Activated CD8-positive, alpha-beta memory T cell treated with anti-CD3 and anti-CD28 coated beads for 4 hours (primary cell): ENCODE results near the gene INPP5J.
"Not testable (repeated sequence)": the region's sequence is repeated elsewhere in the genome, so short reads cannot be mapped to it uniquely, and the experiment has no call there.

Experiments used
- DNase-seq, 2 donors: peaks; one replicate each; pipeline ENCODE4 v3.0.0-alpha.2; 2020; ENCODE audit warnings: low read depth in 2 of 2

Gene INPP5J

DNA sequence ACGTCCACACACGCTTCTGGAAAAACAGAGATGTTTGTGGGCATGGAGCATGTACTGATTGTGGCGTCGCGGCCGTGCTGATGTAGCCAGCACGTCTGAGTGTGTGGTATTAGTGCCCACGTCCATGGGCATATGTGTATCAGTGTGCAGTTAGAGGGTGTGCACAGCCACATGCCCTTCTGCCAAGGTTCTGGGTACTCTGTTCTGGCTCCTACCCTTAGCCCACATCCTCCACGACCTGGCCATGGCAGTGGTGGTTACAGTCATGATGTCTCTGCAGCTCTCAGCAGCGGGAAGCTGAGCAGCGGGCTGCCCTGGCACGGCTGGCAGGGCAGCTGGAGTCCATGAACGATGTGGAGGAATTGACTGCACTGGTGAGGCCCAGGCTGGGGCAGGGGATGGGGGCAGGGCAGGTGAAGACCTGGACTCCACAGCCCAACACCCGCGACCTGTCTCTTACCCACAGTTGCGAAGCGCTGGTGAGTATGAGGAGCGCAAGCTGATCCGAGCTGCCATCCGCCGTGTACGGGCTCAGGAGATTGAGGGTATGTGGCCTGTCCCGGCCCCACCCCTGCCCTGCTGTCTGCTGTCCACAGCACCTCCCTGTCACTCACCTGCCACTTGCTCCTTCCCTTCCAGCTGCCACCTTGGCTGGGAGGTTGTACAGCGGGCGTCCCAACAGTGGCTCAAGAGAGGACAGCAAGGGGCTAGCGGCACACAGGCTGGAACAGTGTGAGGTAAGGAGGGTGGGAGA lies 34.4 kb upstream of the INPP5J start:
- DNase-seq, result no peak

DNA sequence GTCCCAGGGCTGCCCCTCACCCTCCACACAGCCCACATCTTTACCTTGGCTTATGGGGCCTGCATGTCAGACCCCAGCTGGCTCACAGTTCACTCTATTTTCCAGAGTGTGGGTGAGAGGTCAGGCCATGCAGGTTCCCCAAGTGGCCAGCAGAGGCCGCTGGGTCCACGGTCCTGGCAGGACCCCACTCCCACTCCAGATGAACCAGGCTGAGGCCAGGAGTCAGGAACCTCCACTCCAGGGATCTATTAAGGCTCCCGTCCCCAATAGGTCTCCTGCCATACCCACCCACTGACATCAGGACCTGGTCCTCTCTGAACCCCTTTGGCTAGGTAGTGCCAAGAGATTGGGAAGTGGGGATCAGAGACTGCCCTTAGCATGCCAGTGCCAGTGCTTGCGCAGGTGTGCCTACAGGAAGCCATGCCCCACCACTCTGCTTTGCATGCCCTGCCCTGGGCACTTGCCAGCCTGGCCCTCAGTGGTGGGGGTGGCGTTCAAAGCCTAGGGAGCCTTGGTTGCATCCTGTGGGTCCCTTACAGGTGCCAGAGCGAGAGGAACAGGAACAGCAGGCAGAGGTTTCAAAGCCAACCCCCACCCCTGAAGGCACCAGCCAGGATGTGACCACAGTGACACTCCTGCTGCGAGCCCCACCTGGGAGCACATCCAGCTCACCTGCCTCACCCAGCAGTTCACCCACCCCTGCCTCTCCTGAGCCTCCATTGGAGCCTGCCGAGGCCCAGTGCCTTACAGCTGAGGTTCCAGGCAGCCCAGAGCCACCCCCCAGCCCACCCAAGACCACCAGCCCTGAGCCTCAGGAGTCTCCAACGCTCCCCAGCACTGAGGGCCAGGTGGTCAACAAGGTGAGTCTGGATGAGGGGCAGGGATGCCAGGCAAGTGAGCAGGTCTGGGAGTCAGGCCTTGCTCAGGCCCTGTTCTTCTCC lies 33.3 kb upstream of the INPP5J start:
- DNase-seq, result no peak

DNA sequence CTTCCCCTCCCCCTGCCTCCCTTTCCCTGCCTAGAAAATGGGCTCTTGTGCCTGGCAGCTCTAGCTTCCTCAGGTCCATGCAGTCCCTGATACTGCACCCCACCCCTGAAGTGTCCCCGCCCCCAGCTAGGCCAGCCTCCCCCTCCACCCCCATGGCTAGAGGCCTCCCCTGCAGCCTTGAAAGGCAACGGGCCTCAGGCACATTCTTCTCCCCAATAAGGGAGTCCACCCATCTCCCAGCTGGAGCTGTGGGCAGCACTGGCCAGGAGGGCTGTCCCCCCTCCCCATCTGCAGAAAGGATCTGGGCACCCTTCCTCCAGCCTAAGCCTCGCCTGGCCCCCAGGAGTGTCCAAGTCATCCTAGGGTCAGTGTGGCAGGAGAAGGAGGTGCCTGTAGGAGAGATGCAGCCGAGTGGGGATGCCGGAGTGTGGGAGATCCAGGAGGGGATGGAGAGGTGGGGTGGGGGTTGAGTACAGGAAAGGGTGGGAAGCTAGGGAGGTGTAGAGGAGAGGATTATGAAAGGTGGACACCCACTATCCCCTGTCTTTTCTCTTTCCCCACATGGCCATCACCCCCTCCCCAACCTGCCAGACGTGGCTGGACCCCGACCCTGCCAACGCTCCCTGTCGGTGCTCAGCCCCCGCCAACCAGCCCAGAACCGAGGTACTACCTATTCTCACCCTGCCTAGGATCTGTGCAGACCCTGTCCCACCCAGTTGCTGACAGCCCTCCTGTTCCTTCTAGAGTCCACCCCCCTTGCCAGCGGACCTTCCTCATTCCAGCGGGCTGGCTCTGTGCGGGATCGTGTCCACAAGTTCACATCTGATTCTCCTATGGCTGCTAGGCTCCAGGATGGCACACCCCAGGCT lies 32.3 kb upstream of the INPP5J start:
- no peak for DNase-seq

DNA sequence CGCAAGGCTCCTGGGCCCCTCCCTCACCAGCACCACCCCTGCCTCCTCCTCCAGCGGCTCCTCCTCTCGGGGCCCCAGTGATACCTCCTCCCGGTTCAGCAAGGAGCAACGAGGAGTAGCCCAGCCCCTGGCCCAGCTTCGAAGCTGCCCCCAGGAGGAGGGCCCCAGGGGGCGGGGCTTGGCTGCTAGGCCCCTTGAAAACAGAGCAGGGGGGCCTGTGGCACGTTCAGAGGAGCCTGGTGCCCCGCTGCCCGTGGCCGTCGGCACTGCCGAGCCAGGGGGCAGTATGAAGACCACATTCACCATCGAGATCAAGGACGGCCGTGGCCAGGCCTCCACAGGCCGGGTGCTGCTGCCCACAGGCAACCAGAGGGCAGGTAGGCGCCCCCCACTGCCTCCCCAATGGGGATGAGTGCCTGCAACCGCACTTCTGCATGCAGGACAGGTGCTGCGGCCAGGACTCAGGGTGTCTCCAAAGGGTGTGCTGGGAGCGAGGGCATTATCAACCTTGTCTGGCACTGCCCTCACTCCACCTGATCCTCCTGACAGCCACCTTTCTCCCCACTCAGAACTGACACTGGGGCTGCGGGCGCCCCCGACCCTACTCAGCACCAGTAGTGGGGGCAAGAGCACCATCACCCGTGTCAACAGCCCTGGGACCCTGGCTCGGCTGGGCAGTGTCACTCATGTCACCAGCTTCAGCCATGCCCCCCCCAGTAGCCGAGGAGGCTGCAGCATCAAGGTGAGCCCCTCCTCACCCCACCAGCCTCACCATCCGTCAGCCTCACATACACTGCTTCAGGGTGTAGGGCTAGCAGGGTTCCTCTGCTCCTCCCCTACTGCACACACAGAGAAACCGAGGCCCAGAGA lies 31.4 kb upstream of the INPP5J start:
- no peak for DNase-seq

DNA sequence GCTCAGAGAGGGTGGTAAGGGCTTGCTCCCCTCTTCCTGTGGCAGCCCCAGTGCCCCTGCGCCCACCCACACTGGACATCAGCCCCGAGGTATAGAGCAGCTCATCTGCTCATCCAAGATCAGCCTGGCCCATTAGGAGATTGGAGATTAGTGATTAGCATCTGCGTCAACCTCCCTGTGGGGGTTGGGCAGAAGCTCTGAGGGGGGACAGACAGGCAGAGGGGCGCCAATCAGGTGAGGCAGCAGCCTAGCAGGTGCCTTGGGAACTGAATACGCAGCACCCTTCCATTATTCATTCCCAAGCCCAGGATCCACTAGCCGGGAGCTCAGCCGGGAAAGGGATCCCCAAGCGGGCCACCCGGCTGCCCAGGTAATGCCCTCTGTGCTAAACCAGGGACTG lies 30.6 kb upstream of the INPP5J start:
- no peak for DNase-seq

DNA sequence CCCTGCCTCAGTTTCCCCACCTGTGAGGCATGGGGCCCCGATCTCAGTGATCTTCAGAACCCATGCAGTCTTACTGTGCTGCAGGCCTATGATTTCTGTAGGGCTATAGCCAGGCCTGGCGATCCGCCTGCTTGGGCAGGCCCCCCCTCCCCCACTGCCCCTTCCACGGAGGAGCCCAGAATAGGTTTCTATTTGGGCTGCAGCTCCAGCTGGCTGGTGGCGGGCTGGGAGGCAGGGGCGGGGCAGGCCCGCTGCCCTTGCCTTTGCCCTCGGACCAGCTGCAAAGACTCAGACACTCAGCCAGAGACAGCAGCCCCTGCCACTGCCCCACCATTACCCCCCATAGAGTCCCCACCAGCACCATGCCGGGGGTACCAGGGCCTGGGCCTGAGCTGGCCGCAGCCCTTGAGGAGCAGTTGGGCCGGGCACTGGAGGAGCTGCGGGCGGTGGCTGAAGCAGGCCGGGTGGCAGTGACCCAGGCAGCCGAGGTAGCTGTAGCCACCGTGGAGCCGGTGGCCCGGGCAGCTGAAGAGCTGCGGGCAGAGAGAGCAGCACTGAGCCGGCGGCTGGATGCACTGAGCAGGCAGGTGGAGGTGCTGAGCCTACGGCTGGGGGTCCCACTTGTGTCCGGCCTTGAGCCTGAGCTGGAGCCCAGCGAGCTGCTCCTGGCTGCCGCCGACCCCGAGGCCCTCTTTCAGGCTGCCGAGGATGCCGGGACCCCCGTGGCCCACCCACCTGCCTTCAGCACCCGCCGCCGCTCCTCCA lies 29.5 kb upstream of the INPP5J start:
- no peak for DNase-seq

DNA sequence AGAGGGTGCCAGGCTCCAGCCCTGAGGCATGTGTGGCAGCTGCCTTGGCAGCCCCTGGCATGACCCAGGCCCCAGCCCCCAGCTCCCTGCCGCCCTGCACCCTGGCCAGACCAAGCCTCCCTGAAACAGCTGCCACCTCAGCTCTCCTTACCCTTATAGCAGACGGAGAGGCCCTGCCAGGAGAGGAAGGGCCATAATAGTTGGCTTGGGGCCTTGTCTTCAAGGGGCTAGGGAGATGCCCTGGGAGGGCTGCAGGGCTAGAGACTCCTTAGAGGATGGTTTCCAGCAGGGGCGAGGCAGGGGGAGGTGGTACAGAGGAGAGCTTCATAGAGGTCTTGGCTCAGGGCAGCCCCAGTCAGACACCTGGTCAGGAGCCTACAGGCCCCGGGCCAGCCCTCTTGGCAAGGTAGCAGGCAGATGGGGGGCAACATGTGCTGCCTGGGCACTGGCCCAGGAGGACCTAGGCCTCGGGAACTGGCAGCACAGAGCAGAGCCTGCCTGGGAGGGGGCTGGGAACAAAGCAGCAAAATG lies 28.7 kb upstream of the INPP5J start:
- DNase-seq, result no peak

DNA sequence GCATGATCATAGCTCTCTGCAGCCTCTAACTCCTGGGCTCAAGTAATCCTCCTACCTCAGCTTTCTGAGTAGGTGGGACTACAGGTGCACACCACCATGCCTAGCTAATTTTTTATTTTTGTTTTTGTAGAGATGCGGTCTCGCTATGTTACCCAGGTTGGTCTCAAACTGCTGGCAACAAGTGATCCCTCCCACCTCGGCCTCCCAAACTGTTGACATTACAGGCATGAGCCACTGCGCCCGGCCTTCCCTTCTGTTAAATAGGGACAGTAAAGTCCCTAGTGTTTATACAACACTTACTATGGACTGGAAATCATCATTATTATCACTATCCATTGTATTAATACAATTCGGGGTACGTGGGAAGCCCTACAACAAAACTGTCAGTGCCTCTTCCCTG lies 28.0 kb upstream of the INPP5J start:
- DNase-seq, result no peak

DNA sequence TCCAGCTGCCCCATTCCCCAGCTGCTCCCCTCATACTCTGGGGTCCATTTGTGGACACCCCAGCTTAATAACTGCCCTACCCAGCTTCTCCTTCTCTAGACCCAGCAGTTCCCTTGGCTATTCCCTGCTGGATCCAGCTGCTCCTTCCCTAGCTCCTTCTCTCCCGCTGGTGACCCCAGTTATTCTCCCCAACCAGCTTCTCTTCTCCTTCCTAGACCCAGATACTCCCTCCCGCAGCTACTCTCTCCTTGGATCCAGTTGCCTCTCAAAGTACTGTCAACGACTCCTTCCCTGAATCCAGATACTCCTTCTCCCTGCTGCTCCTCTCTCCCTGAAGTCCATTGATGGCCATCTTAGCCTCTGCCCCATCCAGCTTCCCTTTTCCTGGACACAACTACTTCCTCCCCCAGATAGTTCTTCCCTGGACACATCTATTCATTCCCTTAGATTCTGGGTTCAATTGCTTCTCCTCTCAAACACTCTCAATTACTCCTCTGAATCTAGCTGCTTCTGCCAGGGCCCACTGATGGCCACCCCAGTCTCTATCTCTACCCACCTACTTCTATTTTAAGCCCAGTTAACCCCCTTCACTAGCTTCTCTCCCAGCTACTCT lies 27.0 kb upstream of the INPP5J start:
- no peak for DNase-seq

DNA sequence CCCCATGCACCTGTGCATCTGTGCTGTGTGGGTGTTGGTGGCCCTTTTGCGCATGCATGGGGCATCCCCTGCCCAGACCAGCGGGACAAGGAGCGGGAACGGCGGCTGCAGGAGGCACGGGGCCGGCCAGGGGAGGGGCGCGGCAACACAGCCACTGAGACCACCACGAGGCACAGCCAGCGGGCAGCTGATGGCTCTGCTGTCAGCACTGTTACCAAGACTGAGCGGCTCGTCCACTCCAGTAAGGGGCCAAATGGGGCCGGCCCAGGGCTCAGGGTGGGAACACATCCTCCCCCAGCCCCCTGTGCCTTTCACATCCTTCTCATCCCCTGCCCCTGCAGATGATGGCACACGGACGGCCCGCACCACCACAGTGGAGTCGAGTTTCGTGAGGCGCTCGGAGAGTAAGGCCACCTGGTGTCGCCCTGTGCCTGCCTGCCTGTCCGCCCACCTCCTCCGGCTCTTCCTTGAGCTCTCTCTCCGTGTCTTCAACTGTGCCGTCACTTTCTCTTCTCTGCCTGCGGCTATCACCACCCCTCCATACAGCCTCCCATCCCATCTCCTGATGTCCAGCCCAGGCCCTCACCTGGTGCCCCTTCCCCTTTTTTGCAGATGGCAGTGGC lies 26.0 kb upstream of the INPP5J start:
- no peak for DNase-seq

DNA sequence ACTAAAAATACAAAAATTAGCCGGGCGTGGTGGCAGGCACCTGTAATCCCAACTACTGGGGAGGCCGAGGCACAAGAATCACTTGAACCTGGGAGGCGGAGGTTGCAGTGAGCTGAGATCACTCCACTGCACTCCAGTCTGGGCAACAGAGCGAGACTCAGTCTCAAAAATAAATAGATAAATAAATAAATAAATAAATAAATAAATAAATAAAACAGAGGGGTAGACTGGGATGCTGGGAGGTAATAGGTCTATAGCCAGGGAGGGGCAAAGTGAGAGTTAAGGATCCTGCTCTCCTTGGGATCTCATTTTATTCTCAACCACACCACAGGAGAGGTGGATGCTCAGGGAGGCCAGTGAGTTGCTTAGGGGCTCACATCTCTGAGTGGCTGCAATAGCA lies 25.2 kb upstream of the INPP5J start:
- DNase-seq, result not testable (repeated sequence)

DNA sequence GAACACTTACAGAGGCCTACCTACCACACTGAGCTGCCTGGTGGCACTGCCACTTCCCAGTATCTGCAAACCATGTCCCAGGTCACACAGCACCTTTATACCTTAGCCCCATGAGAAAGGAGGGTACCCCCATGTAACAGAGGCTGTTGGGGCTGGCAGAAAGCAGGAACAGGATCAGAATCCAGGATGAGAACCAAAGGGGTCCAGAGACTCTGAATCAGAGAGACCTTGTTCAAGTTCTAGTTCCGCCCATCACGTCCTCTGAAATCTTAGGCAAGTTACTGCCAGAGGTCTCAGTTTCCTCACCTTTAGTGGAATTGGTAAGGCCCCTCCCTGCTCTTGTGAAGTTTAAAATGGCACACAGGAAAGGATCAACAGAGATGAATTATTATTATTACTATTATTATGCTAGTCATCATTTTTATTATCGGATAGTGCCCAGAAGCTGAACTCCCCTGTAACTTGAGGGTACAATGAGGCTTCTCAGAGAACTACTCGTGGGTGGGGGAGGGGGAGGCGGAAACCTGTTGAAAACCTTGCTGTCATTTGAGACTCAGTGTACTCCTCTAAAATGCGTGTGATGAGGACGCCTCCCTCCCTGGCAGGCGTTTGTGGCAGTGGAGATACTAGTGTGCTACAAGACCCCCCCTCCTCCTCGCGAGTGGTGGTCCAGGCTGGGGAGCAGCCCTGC lies 24.7 kb upstream of the INPP5J start:
- no peak for DNase-seq

DNA sequence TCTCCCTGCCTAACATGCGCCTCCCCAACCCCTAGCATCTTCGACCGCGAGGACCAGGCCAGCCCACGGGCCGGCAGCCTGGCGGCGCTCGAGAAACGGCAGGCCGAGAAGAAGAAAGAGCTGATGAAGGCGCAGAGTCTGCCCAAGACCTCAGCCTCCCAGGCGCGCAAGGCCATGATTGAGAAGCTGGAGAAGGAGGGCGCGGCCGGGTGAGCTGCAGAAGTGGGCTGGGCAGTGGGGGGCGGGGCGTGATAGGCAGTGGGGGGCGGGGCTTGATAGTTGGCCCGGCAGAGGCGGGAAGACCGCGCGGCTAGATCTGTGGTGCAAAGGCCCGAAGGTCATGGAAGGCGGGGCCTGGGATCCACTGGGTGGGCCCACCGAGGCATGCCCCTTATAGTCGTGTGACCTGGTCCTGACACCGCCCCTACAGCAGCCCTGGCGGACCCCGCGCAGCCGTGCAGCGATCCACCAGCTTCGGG lies 24.1 kb upstream of the INPP5J start:
- DNase-seq, result no peak

DNA sequence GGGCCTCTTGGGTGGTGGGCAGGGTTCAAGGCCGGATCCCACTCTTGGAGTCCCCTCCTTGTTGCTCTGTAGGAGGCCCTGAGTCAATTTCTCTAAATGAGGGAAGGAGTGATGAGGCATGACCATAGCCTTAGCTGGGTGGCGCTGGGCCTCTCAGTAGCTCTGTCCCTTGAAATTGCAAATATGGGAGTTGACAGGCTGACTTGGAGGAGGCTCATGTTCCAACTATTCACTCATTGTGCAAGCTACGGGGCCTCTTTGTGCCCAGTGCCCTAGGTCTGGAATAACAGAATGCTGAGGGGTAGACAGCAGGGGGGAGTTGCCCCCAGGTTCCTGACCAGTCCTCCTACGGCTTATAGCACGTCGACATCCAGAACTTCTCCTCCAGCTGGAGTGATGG lies 23.4 kb upstream of the INPP5J start:
- no peak for DNase-seq

DNA sequence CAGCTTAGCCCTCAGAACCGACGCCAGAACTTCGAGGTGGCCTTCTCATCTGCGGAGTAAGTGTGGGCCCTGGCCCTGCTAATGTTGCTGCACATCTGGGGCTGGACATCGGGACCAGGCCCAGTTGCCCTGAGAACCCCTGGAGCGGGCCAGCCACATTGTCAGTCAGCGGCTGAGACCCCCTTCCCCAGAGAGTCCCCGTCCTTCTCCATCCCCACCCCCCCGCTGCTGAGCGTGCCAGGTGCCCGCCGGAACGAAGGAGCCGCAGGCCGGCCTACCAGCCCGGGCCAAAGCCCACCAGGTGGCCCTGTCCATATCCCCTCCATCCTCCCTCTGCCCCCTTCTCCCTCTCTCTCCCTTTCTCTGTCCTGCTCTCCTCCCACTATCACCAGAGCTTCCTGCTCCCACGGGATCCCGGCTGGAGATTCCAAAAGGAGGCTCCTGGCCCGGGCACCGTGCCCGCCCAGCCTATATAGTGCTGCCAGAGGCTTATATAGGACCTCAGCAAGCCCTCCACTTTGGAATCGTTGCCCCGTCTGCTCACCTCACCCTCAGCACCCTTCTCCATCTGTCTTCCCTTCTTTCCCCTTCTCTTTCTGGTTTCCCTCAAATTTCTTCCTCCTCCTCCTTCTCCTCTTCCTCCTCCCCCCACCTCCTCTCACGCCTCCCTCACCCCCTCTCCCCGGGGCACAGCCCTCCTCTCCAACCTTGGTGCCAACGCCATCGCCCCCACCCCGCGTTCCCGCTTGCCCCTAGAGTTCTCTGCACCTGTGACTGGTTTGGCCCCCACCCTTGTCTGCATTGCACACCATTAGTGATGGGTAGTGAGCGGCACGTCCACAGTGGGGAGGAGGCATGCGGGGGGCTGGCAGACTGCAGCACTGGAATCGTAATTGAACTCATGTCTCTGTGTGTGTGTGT lies 22.7 kb upstream of the INPP5J start:
- no peak for DNase-seq

DNA sequence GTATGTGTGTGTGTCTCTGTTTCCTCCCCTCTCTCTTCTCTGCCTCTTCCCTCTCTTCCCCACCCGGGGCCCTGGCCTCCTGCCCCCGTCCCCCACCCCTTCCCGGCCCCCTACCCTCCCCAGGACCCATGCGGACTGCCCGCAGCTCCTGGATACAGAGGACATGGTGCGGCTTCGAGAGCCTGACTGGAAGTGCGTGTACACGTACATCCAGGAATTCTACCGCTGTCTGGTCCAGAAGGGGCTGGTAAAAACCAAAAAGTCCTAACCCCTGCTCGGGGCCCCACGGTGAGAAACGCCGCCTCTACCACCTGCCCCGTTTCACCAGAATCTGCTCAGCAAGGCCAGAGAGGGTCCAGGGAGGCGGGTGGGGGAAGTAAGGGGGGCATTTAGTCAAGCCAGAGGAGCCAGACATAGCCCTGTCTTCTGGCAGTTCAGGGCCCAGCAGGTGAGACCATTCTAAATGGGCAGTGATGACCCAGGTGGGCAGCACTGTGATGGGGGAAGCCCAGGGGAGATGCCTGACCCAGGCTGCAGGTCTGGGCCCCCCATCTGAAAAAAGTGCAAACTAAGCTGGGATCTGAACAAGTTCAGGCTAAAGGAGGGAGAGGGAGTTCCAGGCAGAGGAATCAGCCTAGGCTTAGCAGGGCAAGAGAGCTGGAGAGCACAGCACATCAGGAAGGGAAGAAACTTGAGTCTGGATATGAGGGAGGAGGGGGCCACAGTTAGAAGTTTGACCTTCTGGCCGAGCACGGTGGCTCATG lies 21.8 kb upstream of the INPP5J start:
- DNase-seq, result no peak
